ENCODE data around the gene OSBPL5.

GRCh38 chr11:3043315-3043871 is 121.7 kb downstream of the OSBPL5 start:
- TF ChIP-seq CREB1 (IDR thresholded peaks at IDR 0.05; ENCODE audit: low read depth) (no peak), TEAD4 (IDR thresholded peaks at IDR 0.05) (no peak), TCF12 (IDR thresholded peaks at IDR 0.05; ENCODE audit: low read depth) (no peak), USF1 (IDR thresholded peaks at IDR 0.05) (no peak), YY1 (IDR thresholded peaks at IDR 0.05; ENCODE audit: low read depth) (no peak), RAD21 (IDR thresholded peaks at IDR 0.05; ENCODE audit: low read depth) (no peak), MAX (IDR thresholded peaks at IDR 0.05) (no peak), NFIC (IDR thresholded peaks at IDR 0.05) (no peak), REST (IDR thresholded peaks at IDR 0.05; ENCODE audit: low read depth) (no peak)

Measured in Ishikawa (cell line).